ENCODE data around the gene AGAP1. TPM values are rescaled to one million over a fixed set of nuclear protein-coding genes. Genes with fewer than 3 reads are reported as not detected.

AGAP1 gene
- total RNA-seq, 1 donor from 2014 or later = 39.4 TPM

GRCh38 chr2:235634435-235635158, 140.8 kb downstream of the AGAP1 start:
- Histone ChIP-seq H3K4me1 (ENCODE audit: insufficient read depth, low read length) (peaks cover 13% of the 10 kb centered on the region), H3K27me3 (ENCODE audit: insufficient read depth, low read length) (peaks cover 8% of the 10 kb centered on the region), H3K27ac (ENCODE audit: low read depth, low read length) (no peak overlapping the region), H2AFZ (ENCODE audit: low read depth, low read length) (no peak overlapping the region), H3K4me2 (ENCODE audit: low read length) (no peak overlapping the region), H3K9me3 (ENCODE audit: insufficient read depth, low read depth, low read length) (no peaks in the 10 kb centered on the region), H3K36me3 (ENCODE audit: insufficient read depth, low read length) (no peaks in the 10 kb centered on the region), H3K79me2 (ENCODE audit: insufficient read depth, low read length) (peaks cover 5% of the 10 kb centered on the region), H3K9ac (ENCODE audit: low read length) (no peak overlapping the region), H4K20me1 (ENCODE audit: insufficient read depth, low read length) (peaks cover 65% of the 10 kb centered on the region), H3K4me3 (ENCODE audit: insufficient read depth, low read depth, low read length) (no peak overlapping the region)
- Mint-ChIP-seq H3K36me3 (ENCODE audit: low read depth, unreplicated experiment) (no peaks in the 10 kb centered on the region), H3K9me3 (ENCODE audit: unreplicated experiment) (peaks cover 1% of the 10 kb centered on the region), H3K4me1 (ENCODE audit: low read depth, unreplicated experiment) (peaks cover 48% of the 10 kb centered on the region), H3K27ac (ENCODE audit: unreplicated experiment) (peak overlapping the region; percentile 72), H3K4me3 (ENCODE audit: unreplicated experiment) (peak overlapping the region; percentile 54), H3K27me3 (ENCODE audit: low read depth, unreplicated experiment) (no peaks in the 10 kb centered on the region)
- peak; percentile 63 for DNase-seq (ENCODE audit: low read depth)
- TF ChIP-seq CTCF (IDR thresholded peaks at IDR 0.05; ENCODE audit: insufficient read depth, low read depth, low read length) (no peak), EZH2 (IDR thresholded peaks at IDR 0.05; ENCODE audit: insufficient read depth, low read length) (no peak)
- peak; percentile 72 for FAIRE-seq

GRCh38 chr2:235636546-235636945, 142.7 kb downstream of the AGAP1 start:
- Histone ChIP-seq H4K20me1 (ENCODE audit: insufficient read depth, low read length) (peaks cover 51% of the 10 kb centered on the region), H3K36me3 (ENCODE audit: insufficient read depth, low read length) (no peaks in the 10 kb centered on the region), H3K27ac (ENCODE audit: low read depth, low read length) (no peak overlapping the region), H3K9ac (ENCODE audit: low read length) (no peak overlapping the region), H3K79me2 (ENCODE audit: insufficient read depth, low read length) (peaks cover 5% of the 10 kb centered on the region), H3K9me3 (ENCODE audit: insufficient read depth, low read depth, low read length) (no peaks in the 10 kb centered on the region), H3K4me2 (ENCODE audit: low read length) (no peak overlapping the region), H3K4me3 (ENCODE audit: insufficient read depth, low read depth, low read length) (no peak overlapping the region), H2AFZ (ENCODE audit: low read depth, low read length) (no peak overlapping the region), H3K27me3 (ENCODE audit: insufficient read depth, low read length) (peaks cover 3% of the 10 kb centered on the region), H3K4me1 (ENCODE audit: insufficient read depth, low read length) (peaks cover 18% of the 10 kb centered on the region)
- FAIRE-seq = no peak
- no peaks in the 10 kb centered on the region for H3K36me3 Mint-ChIP-seq (ENCODE audit: low read depth, unreplicated experiment)
- TF ChIP-seq CTCF (IDR thresholded peaks at IDR 0.05; ENCODE audit: insufficient read depth, low read depth, low read length) = no peak
- no peak for TF ChIP-seq EZH2 (IDR thresholded peaks at IDR 0.05; ENCODE audit: insufficient read depth, low read length)
- no peaks in the 10 kb centered on the region for H3K27me3 Mint-ChIP-seq (ENCODE audit: low read depth, unreplicated experiment)
- H3K4me1 Mint-ChIP-seq (ENCODE audit: low read depth, unreplicated experiment) = peaks cover 66% of the 10 kb centered on the region
- no peak for DNase-seq (ENCODE audit: low read depth)
- no peak overlapping the region for H3K4me3 Mint-ChIP-seq (ENCODE audit: unreplicated experiment)
- no peak overlapping the region for H3K27ac Mint-ChIP-seq (ENCODE audit: unreplicated experiment)
- peaks cover 1% of the 10 kb centered on the region for H3K9me3 Mint-ChIP-seq (ENCODE audit: unreplicated experiment)

GRCh38 chr2:235637896-235638295, 144.1 kb downstream of the AGAP1 start:
- Mint-ChIP-seq H3K4me3 (ENCODE audit: unreplicated experiment) (no peak overlapping the region), H3K36me3 (ENCODE audit: low read depth, unreplicated experiment) (no peaks in the 10 kb centered on the region), H3K9me3 (ENCODE audit: unreplicated experiment) (peaks cover 1% of the 10 kb centered on the region), H3K27ac (ENCODE audit: unreplicated experiment) (no peak overlapping the region), H3K4me1 (ENCODE audit: low read depth, unreplicated experiment) (peaks cover 80% of the 10 kb centered on the region), H3K27me3 (ENCODE audit: low read depth, unreplicated experiment) (no peaks in the 10 kb centered on the region)
- FAIRE-seq = no peak
- Histone ChIP-seq H3K79me2 (ENCODE audit: insufficient read depth, low read length) (no peaks in the 10 kb centered on the region), H3K27ac (ENCODE audit: low read depth, low read length) (no peak overlapping the region), H4K20me1 (ENCODE audit: insufficient read depth, low read length) (peaks cover 49% of the 10 kb centered on the region), H2AFZ (ENCODE audit: low read depth, low read length) (no peak overlapping the region), H3K4me2 (ENCODE audit: low read length) (no peak overlapping the region), H3K9ac (ENCODE audit: low read length) (no peak overlapping the region), H3K36me3 (ENCODE audit: insufficient read depth, low read length) (no peaks in the 10 kb centered on the region), H3K4me1 (ENCODE audit: insufficient read depth, low read length) (peaks cover 25% of the 10 kb centered on the region), H3K4me3 (ENCODE audit: insufficient read depth, low read depth, low read length) (no peak overlapping the region), H3K9me3 (ENCODE audit: insufficient read depth, low read depth, low read length) (no peaks in the 10 kb centered on the region), H3K27me3 (ENCODE audit: insufficient read depth, low read length) (no peaks in the 10 kb centered on the region)
- TF ChIP-seq CTCF (IDR thresholded peaks at IDR 0.05; ENCODE audit: insufficient read depth, low read depth, low read length) (no peak), EZH2 (IDR thresholded peaks at IDR 0.05; ENCODE audit: insufficient read depth, low read length) (no peak)
- no peak for DNase-seq (ENCODE audit: low read depth)
